Stimulated activated CD4-positive, alpha-beta T cell treated with anti-CD3 and anti-CD28 coated beads, Interleukin-2, amount 100 ng/mL, for 24 hours (primary cell): Measurements from ENCODE around the gene PAK4.
"Not testable (repeated sequence)": the region's sequence is repeated elsewhere in the genome, so short reads cannot be mapped to it uniquely, and the experiment has no call there.

Experiments used
- DNase-seq, 2 donors: peaks; one replicate each; pipeline ENCODE4 v3.0.0-alpha.2; 2020

PAK4 gene

GRCh38 chr19:39125554-39126311 lies at the start of gene PAK4:
Gene PAK4, plus strand, starts transcription at chr19:39125786. Its CDS starts 43,768 bp downstream, at chr19:39169554.
- DNase-seq, result peak; percentile 99

GRCh38 chr19:39077323-39077722 lies 48.3 kb upstream of the PAK4 start:
- no peak for DNase-seq

- no peak for DNase-seq
Measured at GRCh38 chr19:39078436-39079200, 47.0 kb upstream of the PAK4 start.

- no peak for DNase-seq
Measured at GRCh38 chr19:39080431-39080830, 45.2 kb upstream of the PAK4 start.

GRCh38 chr19:39082167-39082566 lies 43.4 kb upstream of the PAK4 start:
- DNase-seq, result no peak

- no peak for DNase-seq
Measured at GRCh38 chr19:39082745-39083598, 42.6 kb upstream of the PAK4 start.

- DNase-seq, result no peak
Measured at GRCh38 chr19:39083599-39083982, 42.0 kb upstream of the PAK4 start.

GRCh38 chr19:39083983-39084731 lies 41.4 kb upstream of the PAK4 start, which contains the start of gene ACP7:
Gene ACP7, plus strand, starts transcription at chr19:39084368. Its CDS starts 902 bp downstream, at chr19:39085270.
- peak in 1 of 2 donors; percentile 29 for DNase-seq

- no peak for DNase-seq
Measured at GRCh38 chr19:39084732-39085080, 40.9 kb upstream of the PAK4 start.

GRCh38 chr19:39085392-39085791 lies 40.2 kb upstream of the PAK4 start:
- DNase-seq, result no peak

- DNase-seq, result no peak
Measured at GRCh38 chr19:39086386-39086785, 39.2 kb upstream of the PAK4 start.

- DNase-seq, result no peak
Measured at GRCh38 chr19:39087907-39088686, 37.5 kb upstream of the PAK4 start.

GRCh38 chr19:39090016-39090415 lies 35.6 kb upstream of the PAK4 start:
- not testable (repeated sequence) for DNase-seq

GRCh38 chr19:39090881-39091280 lies 34.7 kb upstream of the PAK4 start:
- no peak for DNase-seq

- not testable (repeated sequence) for DNase-seq
Measured at GRCh38 chr19:39095799-39096540, 29.6 kb upstream of the PAK4 start.

GRCh38 chr19:39097299-39097698 lies 28.3 kb upstream of the PAK4 start:
- no peak for DNase-seq

- no peak for DNase-seq
Measured at GRCh38 chr19:39097721-39098120, 27.9 kb upstream of the PAK4 start.

GRCh38 chr19:39098365-39099269 lies 27.0 kb upstream of the PAK4 start:
- DNase-seq, result no peak

- no peak for DNase-seq
Measured at GRCh38 chr19:39099341-39099740, 26.2 kb upstream of the PAK4 start.
